Choroid plexus epithelial cell (primary cell): ENCODE data around the gene SERPINA12.

Experiments
- DNase-seq: peaks from one replicate; pipeline ENCODE4 v3.0.0-alpha.2; 2010; ENCODE audit warnings: low read depth
- H3K4me3 ChIP-seq: 2 replicates; pipeline ENCODE4 v1.5.1; 2011; ENCODE audit warnings: low read depth, mild to moderate bottlenecking, control low read depth, low read length, moderate library complexity
- TF ChIP-seq, protein P1 (sequence below): conservative IDR thresholded peaks from 2 replicates; pipeline ENCODE4 v1.5.1; 2011; ENCODE audit warnings: low read depth, mild to moderate bottlenecking, control low read depth, inconsistent platforms, low read length, moderate library complexity

The SERPINA12 gene

DNA sequence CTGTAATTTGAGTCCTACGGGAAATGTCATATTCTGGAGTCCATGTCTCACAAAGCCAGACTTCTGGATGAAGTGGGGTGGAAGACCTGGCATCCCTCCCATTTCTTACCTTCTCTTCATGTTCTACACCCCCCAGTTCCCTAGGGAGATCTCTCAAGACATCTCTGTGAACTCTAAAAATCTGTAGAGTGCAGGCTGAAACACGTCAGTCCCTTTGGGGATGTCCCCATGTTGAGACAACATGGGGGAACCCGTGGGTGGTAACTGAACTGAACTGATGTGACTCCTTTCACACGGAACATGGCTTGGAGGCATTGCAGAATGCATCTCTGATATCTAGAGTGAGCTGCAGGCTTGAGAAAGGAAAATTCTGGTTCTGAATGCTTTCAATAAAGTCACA is 15.2 kb downstream of the SERPINA12 start:
- H3K4me3 ChIP-seq: no peak overlapping the region
- TF ChIP-seq, protein P1, sequence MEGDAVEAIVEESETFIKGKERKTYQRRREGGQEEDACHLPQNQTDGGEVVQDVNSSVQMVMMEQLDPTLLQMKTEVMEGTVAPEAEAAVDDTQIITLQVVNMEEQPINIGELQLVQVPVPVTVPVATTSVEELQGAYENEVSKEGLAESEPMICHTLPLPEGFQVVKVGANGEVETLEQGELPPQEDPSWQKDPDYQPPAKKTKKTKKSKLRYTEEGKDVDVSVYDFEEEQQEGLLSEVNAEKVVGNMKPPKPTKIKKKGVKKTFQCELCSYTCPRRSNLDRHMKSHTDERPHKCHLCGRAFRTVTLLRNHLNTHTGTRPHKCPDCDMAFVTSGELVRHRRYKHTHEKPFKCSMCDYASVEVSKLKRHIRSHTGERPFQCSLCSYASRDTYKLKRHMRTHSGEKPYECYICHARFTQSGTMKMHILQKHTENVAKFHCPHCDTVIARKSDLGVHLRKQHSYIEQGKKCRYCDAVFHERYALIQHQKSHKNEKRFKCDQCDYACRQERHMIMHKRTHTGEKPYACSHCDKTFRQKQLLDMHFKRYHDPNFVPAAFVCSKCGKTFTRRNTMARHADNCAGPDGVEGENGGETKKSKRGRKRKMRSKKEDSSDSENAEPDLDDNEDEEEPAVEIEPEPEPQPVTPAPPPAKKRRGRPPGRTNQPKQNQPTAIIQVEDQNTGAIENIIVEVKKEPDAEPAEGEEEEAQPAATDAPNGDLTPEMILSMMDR: no peak
- no peak for DNase-seq

DNA sequence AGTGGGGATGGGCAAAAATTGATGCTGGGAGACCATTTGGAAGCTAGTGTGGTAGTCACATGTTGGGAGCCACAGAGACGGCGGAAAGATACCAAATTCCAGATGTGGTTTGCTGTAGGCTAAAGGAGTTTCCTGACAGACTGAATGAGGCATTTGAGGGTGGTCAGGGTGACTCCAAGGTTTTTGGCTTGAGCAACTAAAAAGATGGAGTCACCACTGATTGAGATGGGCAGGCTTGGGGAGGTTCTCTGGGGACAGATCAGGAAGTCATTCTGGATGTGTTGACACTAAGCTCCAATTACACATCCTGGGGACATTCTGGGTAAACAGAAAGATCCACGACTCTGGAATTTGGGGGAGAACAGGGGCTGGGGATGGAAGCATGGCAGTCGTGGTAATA is 17.8 kb downstream of the SERPINA12 start:
- no peak overlapping the region for H3K4me3 ChIP-seq
- TF ChIP-seq, protein P1: no peak
- DNase-seq: no peak

DNA sequence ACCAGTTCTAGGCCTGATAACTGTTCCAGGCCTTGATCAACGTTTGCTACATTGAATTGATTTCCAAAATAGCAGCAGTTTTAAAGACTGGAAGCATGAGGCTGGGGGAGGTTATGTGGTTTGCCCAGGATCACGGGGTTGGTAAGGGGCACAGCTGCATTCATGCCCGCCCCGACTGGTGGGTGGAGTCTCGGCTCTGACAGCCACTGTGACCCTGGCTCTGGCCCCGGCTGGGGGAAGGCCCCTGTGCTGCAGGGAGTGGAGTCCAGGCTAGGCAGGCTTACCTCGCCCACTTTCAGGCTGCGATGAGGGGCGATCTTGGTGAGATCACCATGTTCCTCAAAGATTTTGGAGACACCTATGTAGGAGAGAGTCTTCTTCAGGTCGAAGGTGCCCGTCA is 19.9 kb downstream of the SERPINA12 start:
- DNase-seq: no peak
- no peak overlapping the region for H3K4me3 ChIP-seq
- TF ChIP-seq, protein P1: no peak

DNA sequence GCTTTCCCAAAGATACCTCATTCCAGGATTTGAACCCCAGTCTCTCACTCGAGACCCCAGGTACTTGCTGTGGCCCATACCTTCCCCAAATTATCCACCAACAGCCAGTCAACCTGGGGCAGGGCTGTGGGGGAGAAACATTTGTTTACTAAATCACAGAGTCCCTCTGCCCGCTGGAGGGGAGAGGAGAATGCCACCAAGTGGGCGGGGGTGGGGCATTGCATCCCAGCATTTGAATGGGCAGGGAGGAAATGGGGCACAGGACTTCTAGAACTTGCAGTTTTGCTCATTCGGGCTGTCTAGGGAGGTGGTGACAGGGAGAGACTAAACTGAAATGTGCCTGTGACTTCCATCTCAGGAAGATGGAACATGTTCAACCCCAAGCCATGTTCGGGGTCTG is 22.4 kb downstream of the SERPINA12 start:
- no peak for DNase-seq
- TF ChIP-seq, protein P1: no peak
- H3K4me3 ChIP-seq: no peak overlapping the region

DNA sequence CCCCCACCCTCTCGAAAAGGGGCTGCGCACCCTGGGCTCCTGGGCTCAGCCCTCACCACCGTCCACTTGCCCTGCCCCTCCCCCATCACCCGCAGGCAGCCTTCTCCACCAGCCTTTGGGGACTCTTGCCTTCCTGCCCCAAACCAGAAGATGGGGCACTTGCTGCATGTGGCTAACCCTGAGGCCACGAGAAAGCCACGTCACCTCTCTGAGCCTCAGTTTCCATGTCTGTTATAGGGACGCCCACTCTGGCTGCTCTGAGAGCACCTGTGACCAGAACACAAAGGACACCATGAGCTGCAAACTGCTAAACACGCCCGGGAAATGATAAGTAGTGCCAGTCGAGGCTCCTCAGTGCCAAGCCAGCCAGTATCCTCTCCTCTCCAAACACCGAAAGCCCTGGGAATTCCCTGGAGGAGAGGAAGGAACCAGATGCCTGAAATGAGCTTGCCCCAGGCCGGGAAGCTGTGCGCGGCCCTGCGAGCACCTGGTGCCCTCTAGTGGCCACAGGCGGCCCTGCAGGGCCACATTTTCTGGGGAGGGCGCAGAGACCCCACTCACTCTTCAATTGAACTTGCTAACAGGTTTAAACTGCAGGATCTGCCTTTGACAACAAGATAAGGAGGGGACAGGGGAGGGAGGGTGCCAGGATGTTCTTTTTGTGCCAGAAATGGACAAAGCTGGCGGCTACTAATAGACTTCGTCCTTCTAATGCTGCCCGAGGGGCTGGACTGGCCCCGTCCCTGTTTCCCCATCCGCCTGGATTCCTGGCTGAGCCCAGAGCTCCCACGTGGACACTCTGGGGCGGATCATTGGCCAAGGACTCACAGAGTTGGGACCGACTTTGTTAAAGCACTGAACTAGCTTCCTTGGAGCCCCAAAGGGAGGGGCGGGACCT is 23.1 kb downstream of the SERPINA12 start:
- peak overlapping the region; percentile 29 for H3K4me3 ChIP-seq
- TF ChIP-seq, protein P1: peak; percentile 100
- DNase-seq: peak; percentile 59

DNA sequence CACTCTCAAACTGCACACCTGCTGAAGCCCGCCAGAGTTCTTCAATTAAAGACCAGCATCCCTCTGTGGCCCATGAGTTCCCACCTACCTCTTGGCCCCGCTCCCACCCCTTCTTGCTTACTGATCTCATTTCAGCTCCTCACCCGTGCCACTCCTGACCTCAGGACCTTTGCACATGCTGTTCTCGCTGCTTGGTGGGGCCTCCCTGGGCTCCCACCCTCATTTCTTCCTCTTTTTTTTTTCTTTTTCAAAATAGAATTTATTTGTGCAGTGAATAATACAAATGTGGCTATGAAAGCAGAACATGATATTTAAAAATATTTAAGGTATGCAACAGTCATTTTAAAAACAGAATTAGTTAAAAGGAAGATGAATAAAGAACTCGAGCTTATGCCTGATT is 24.8 kb downstream of the SERPINA12 start:
- TF ChIP-seq, protein P1: no peak
- DNase-seq: no peak
- no peak overlapping the region for H3K4me3 ChIP-seq
